HEK293 (cell line): ENCODE data around the gene RAMP3.

Source experiments
- EGR2 ChIP-seq: fragments of 450-650 bp; formaldehyde crosslinking; IDR thresholded peaks from 2 replicates; pipeline ENCODE4 v1.5.1; 2016; ENCODE audit warnings: low read depth, missing biosample characterization, missing genetic modification characterization
- KLF1 ChIP-seq: fragments of 450-650 bp; formaldehyde crosslinking; IDR thresholded peaks from 2 replicates; pipeline ENCODE4 v1.5.1; 2016; ENCODE audit warnings: missing biosample characterization, missing genetic modification characterization
- KLF10 ChIP-seq: fragments of 450-650 bp; IDR thresholded peaks from 2 replicates; pipeline ENCODE4 v1.5.1; 2018; ENCODE audit warnings: missing biosample characterization, mild to moderate bottlenecking, missing genetic modification characterization
- KLF7 ChIP-seq: fragments of 450-650 bp; formaldehyde crosslinking; IDR thresholded peaks from 2 replicates; pipeline ENCODE4 v1.5.1; 2016; ENCODE audit warnings: missing biosample characterization, missing genetic modification characterization, borderline replicate concordance
- MEIS1 ChIP-seq: sonication (generic); formaldehyde crosslinking; IDR thresholded peaks from 2 replicates; pipeline ENCODE4 v1.8.1; 2022; ENCODE audit warnings: missing genetic modification reagents, mild to moderate bottlenecking, borderline replicate concordance
- PRDM10 ChIP-seq: fragments of 450-650 bp; formaldehyde crosslinking; IDR thresholded peaks from 2 replicates; pipeline ENCODE4 v1.5.1; 2016; ENCODE audit warnings: missing biosample characterization, missing genetic modification characterization
- SALL2 ChIP-seq: fragments of 450-650 bp; formaldehyde crosslinking; IDR thresholded peaks from 2 replicates; pipeline ENCODE4 v1.5.0; 2017; ENCODE audit warnings: missing biosample characterization, mild to moderate bottlenecking, missing genetic modification characterization, borderline replicate concordance
- SP2 ChIP-seq: fragments of 450-650 bp; formaldehyde crosslinking; IDR thresholded peaks from 2 replicates; pipeline ENCODE4 v1.5.1; 2016; ENCODE audit warnings: missing biosample characterization, missing genetic modification characterization
- ZFHX2 ChIP-seq: fragments of 450-650 bp; formaldehyde crosslinking; conservative IDR thresholded peaks from 2 replicates; pipeline ENCODE4 v1.5.1; 2016; ENCODE audit warnings: missing biosample characterization, missing genetic modification characterization
- ZFP69B ChIP-seq: fragments of 450-650 bp; formaldehyde crosslinking; IDR thresholded peaks from 2 replicates; pipeline ENCODE4 v1.5.1; 2016; ENCODE audit warnings: missing biosample characterization, missing genetic modification characterization
- ZNF114 ChIP-seq: fragments of 450-650 bp; formaldehyde crosslinking; IDR thresholded peaks from 2 replicates; pipeline ENCODE4 v1.5.0; 2017; ENCODE audit warnings: missing biosample characterization, missing genetic modification characterization
- ZNF132 ChIP-seq: fragments of 450-650 bp; formaldehyde crosslinking; IDR thresholded peaks from 2 replicates; pipeline ENCODE4 v1.5.1; 2017; ENCODE audit warnings: missing biosample characterization, missing genetic modification characterization, borderline replicate concordance
- ZNF157 ChIP-seq: fragments of 450-650 bp; formaldehyde crosslinking; IDR thresholded peaks from 2 replicates; pipeline ENCODE4 v1.5.1; 2016; ENCODE audit warnings: missing biosample characterization, missing genetic modification characterization
- ZNF292 ChIP-seq: fragments of 450-650 bp; formaldehyde crosslinking; IDR thresholded peaks from 2 replicates; pipeline ENCODE4 v1.5.1; 2016; ENCODE audit warnings: low read depth, missing biosample characterization, missing genetic modification characterization, borderline replicate concordance
- ZNF335 ChIP-seq: fragments of 450-650 bp; formaldehyde crosslinking; conservative IDR thresholded peaks from 2 replicates; pipeline ENCODE4 v1.5.1; 2016; ENCODE audit warnings: missing biosample characterization, missing genetic modification characterization
- ZNF37A ChIP-seq: fragments of 450-650 bp; IDR thresholded peaks from 2 replicates; pipeline ENCODE4 v1.5.1; 2018; ENCODE audit warnings: missing biosample characterization, missing genetic modification characterization
- ZNF394 ChIP-seq: fragments of 450-650 bp; formaldehyde crosslinking; IDR thresholded peaks from 2 replicates; pipeline ENCODE4 v1.5.1; 2016; ENCODE audit warnings: missing biosample characterization, missing genetic modification characterization, mild to moderate bottlenecking, moderate library complexity, borderline replicate concordance
- ZNF501 ChIP-seq: fragments of 450-650 bp; formaldehyde crosslinking; IDR thresholded peaks from 2 replicates; pipeline ENCODE4 v1.5.1; 2016; ENCODE audit warnings: missing biosample characterization, missing genetic modification characterization
- ZNF530 ChIP-seq: fragments of 450-650 bp; formaldehyde crosslinking; IDR thresholded peaks from 2 replicates; pipeline ENCODE4 v1.5.1; 2016; ENCODE audit warnings: low read depth, missing biosample characterization, missing genetic modification characterization
- ZNF571 ChIP-seq: fragments of 450-650 bp; formaldehyde crosslinking; IDR thresholded peaks from 2 replicates; pipeline ENCODE4 v1.5.0; 2017; ENCODE audit warnings: missing biosample characterization, missing genetic modification characterization
- ZNF654 ChIP-seq: fragments of 450-650 bp; formaldehyde crosslinking; IDR thresholded peaks from 2 replicates; pipeline ENCODE4 v1.5.1; 2016; ENCODE audit warnings: low read depth, missing biosample characterization, missing genetic modification characterization
- ZNF660 ChIP-seq: fragments of 450-650 bp; IDR thresholded peaks from 2 replicates; pipeline ENCODE4 v1.5.1; 2018; ENCODE audit warnings: missing biosample characterization, mild to moderate bottlenecking, missing genetic modification characterization
- ZNF701 ChIP-seq: fragments of 450-650 bp; formaldehyde crosslinking; IDR thresholded peaks from 2 replicates; pipeline ENCODE4 v1.5.1; 2016; ENCODE audit warnings: missing biosample characterization, missing genetic modification characterization
- ZNF777 ChIP-seq: fragments of 450-650 bp; formaldehyde crosslinking; IDR thresholded peaks from 2 replicates; pipeline ENCODE4 v1.5.1; 2017; ENCODE audit warnings: missing biosample characterization, missing genetic modification characterization, borderline replicate concordance
- TF ChIP-seq, protein P1 (sequence below): fragments of 450-650 bp; formaldehyde crosslinking; IDR thresholded peaks from 2 replicates; pipeline ENCODE4 v1.5.1; 2016; ENCODE audit warnings: missing biosample characterization, missing genetic modification characterization
- TF ChIP-seq, protein P2 (sequence below): fragments of 450-650 bp; formaldehyde crosslinking; IDR thresholded peaks from 2 replicates; pipeline ENCODE4 v1.5.1; 2016; ENCODE audit warnings: missing biosample characterization, missing genetic modification characterization, low read depth
- TF ChIP-seq, protein P3 (sequence below): IDR thresholded peaks from 2 replicates; pipeline ENCODE4 v1.6.1; 2011; ENCODE audit warnings: mild to moderate bottlenecking, low read depth, low read length, borderline replicate concordance
- TF ChIP-seq, protein P4 (sequence below): fragments of 450-650 bp; formaldehyde crosslinking; IDR thresholded peaks from 2 replicates; pipeline ENCODE4 v1.5.1; 2016; ENCODE audit warnings: missing biosample characterization, missing genetic modification characterization

The RAMP3 gene

DNA sequence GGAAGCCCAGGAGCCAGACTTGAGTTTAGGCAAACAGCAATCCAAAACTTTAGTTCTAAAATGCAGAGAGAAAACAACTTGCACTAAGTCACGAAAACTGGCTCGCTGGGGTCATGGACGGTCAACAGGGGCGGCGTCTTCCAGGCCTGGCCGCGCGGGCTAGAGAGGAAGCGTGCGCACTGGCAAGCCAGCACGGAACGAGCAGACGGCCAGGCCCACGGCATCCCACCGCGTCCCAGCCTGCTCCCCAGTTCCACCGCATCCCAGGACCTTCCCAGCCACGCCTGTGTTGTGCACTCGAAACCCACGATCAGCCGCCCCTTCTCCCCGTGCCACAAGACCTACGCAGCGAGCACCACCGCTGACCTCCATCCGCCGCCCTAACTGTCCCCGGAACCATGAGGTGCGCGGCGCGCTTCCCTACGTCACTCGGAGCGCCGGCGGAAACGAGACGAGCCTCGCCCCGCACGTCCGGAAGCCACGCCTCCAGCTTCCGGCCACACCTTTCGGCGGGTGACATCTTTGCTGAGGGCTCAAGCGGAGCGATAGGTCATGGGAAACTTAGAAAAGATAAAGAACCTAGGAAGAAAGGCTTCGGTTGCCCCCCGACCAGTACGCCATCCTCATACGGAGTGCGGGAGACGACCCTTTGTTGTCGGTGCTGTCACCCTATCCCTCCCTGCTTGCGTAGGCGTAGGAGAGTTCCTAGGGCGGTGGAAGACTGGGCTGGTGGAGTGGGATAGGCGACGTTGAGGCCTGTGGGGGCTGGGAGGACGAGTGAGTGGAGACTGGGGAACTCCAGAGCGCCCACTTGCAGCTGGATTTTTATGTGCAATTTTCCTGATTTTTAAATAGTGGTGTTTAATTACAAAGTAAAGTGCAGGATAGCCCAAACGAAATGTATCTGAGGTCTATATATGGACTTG, 46.0 kb upstream of the RAMP3 start, which contains the start of gene TBRG4 (continued):
- TF ChIP-seq PRDM10 = peak; percentile 70; the same call in 1 of the 2 replicates
- TF ChIP-seq, protein P1, sequence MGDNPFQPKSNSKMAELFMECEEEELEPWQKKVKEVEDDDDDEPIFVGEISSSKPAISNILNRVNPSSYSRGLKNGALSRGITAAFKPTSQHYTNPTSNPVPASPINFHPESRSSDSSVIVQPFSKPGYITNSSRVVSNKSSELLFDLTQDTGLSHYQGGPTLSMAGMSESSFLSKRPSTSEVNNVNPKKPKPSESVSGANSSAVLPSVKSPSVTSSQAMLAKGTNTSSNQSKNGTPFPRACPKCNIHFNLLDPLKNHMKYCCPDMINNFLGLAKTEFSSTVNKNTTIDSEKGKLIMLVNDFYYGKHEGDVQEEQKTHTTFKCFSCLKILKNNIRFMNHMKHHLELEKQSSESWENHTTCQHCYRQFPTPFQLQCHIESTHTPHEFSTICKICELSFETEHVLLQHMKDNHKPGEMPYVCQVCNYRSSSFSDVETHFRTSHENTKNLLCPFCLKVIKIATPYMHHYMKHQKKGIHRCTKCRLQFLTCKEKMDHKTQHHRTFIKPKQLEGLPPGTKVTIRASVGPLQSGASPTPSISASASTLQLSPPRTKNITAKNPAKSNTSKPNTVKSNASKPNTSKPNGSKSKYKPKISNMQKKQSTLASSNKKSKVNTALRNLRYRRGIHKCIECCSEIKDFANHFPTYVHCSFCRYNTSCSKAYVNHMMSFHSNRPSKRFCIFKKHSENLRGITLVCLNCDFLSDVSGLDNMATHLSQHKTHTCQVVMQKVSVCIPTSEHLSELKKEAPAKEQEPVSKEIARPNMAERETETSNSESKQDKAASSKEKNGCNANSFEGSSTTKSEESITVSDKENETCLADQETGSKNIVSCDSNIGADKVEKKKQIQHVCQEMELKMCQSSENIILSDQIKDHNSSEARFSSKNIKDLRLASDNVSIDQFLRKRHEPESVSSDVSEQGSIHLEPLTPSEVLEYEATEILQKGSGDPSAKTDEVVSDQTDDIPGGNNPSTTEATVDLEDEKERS = no peak
- TF ChIP-seq ZNF571 (tag by site-specific recombination) = no peak
- peak; percentile 45; the same call in 1 of the 2 replicates for TF ChIP-seq ZNF660
- TF ChIP-seq KLF1 = peak; percentile 92
- no peak for TF ChIP-seq ZNF701
- no peak for TF ChIP-seq ZFP69B (tag by site-specific recombination)
- TF ChIP-seq, protein P2, sequence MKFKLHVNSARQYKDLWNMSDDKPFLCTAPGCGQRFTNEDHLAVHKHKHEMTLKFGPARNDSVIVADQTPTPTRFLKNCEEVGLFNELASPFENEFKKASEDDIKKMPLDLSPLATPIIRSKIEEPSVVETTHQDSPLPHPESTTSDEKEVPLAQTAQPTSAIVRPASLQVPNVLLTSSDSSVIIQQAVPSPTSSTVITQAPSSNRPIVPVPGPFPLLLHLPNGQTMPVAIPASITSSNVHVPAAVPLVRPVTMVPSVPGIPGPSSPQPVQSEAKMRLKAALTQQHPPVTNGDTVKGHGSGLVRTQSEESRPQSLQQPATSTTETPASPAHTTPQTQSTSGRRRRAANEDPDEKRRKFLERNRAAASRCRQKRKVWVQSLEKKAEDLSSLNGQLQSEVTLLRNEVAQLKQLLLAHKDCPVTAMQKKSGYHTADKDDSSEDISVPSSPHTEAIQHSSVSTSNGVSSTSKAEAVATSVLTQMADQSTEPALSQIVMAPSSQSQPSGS (tag by site-specific recombination) = peak; percentile 77
- no peak for TF ChIP-seq ZNF132
- TF ChIP-seq ZNF335 = peak; percentile 52
- TF ChIP-seq KLF7 (tag by site-specific recombination) = peak; percentile 96
- TF ChIP-seq SALL2 = no peak
- peak; percentile 18; the same call in 1 of the 2 replicates for TF ChIP-seq ZNF394 (tag by site-specific recombination)
- TF ChIP-seq KLF10 (tag by site-specific recombination) = peak; percentile 95
- TF ChIP-seq, protein P3, sequence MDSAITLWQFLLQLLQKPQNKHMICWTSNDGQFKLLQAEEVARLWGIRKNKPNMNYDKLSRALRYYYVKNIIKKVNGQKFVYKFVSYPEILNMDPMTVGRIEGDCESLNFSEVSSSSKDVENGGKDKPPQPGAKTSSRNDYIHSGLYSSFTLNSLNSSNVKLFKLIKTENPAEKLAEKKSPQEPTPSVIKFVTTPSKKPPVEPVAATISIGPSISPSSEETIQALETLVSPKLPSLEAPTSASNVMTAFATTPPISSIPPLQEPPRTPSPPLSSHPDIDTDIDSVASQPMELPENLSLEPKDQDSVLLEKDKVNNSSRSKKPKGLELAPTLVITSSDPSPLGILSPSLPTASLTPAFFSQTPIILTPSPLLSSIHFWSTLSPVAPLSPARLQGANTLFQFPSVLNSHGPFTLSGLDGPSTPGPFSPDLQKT = peak; percentile 94
- peak; percentile 48; the same call in 1 of the 2 replicates for TF ChIP-seq EGR2
- TF ChIP-seq SP2 (tag by site-specific recombination) = peak; percentile 77
- TF ChIP-seq, protein P4, sequence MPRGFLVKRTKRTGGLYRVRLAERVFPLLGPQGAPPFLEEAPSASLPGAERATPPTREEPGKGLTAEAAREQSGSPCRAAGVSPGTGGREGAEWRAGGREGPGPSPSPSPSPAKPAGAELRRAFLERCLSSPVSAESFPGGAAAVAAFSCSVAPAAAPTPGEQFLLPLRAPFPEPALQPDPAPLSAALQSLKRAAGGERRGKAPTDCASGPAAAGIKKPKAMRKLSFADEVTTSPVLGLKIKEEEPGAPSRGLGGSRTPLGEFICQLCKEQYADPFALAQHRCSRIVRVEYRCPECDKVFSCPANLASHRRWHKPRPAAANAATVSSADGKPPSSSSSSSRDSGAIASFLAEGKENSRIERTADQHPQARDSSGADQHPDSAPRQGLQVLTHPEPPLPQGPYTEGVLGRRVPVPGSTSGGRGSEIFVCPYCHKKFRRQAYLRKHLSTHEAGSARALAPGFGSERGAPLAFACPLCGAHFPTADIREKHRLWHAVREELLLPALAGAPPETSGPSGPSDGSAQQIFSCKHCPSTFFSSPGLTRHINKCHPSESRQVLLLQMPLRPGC (tag by site-specific recombination) = no peak
- no peak for TF ChIP-seq ZNF654 (tag by site-specific recombination)
- TF ChIP-seq ZNF501 (tag by site-specific recombination) = peak; percentile 88; the same call in 1 of the 2 replicates
- TF ChIP-seq ZFHX2 (tag by site-specific recombination) = peak; percentile 70
- no peak for TF ChIP-seq ZNF530
- no peak for TF ChIP-seq ZNF157 (tag by site-specific recombination)
- no peak for TF ChIP-seq MEIS1 (CRISPR knock-in tag)
- TF ChIP-seq ZNF292 (tag by site-specific recombination) = no peak
- no peak for TF ChIP-seq ZNF37A (tag by site-specific recombination)
- no peak for TF ChIP-seq ZNF114 (tag by site-specific recombination)
- TF ChIP-seq ZNF777 (tag by site-specific recombination) = no peak
